IMR-90 (cell line): ENCODE results near the gene WLS. TPM values are rescaled to one million over a fixed set of nuclear protein-coding genes. Genes with fewer than 3 reads are reported as not detected.

Experiments used
- ATAC-seq: fragments of 200-7000 bp; cut with Tn5 transposase; 2 replicates; pipeline ENCODE4 v1.9.1; 2020; ENCODE audit warnings: low read depth, mild to moderate bottlenecking, moderate library complexity
- BruUV-seq: library from RNA; stranded (reverse); fragments of 400-500 nt; replicated peaks from 2 replicates; lab custom pipeline; 2021; lab: Mats Ljungman, UMichigan
- CTCF ChIA-PET: fragments of 300-600 bp; formaldehyde crosslinking; extraction: SDS; loops from one replicate; lab custom pipeline; 2021; ENCODE audit warnings: antibody characterized with exemption; lab: Yijun Ruan, JAX
- POLR2A ChIA-PET: fragments of 300-600 bp; sonication (Branson Sonifier 250); formaldehyde crosslinking; loops from one replicate; lab custom pipeline; 2022; ENCODE audit warnings: antibody characterized with exemption; ENCODE audit not compliant: unreplicated experiment; lab: Charles Lee
- DNase-seq: peaks from one replicate; pipeline ENCODE4 v3.0.0; 2013
- H2AFZ ChIP-seq: replicated peaks from 2 replicates; pipeline ENCODE3; 2013; ENCODE audit warnings: low read length, mild to moderate bottlenecking; ENCODE audit not compliant: poor library complexity
- H2AK5ac ChIP-seq: 2 replicates; pipeline ENCODE4 v1.6.1; 2013; ENCODE audit warnings: low read depth, low read length, inconsistent platforms
- H2AK9ac ChIP-seq: replicated peaks from 2 replicates; pipeline ENCODE3; 2013; ENCODE audit warnings: mild to moderate bottlenecking, low read depth, low read length, moderate library complexity; ENCODE audit not compliant: poor library complexity
- H2BK120ac ChIP-seq: 2 replicates; pipeline ENCODE4 v1.6.1; 2013; ENCODE audit warnings: low read depth, low read length, inconsistent platforms
- H2BK15ac ChIP-seq: 3 replicates; pipeline ENCODE4 v1.6.1; 2013; ENCODE audit warnings: low read depth, low read length, inconsistent platforms
- H2BK20ac ChIP-seq: 2 replicates; pipeline ENCODE4 v1.6.1; 2013; ENCODE audit warnings: low read depth, mild to moderate bottlenecking, inconsistent platforms, low read length, moderate library complexity
- H2BK5ac ChIP-seq: 2 replicates; pipeline ENCODE4 v1.6.1; 2013; ENCODE audit warnings: mild to moderate bottlenecking, low read depth, low read length, inconsistent platforms; ENCODE audit not compliant: poor library complexity, severe bottlenecking
- H3K14ac ChIP-seq: replicated peaks from 2 replicates; pipeline ENCODE4 v1.6.1; 2013; ENCODE audit warnings: low read depth, low read length, inconsistent platforms
- H3K18ac ChIP-seq: 2 replicates; pipeline ENCODE4 v1.6.1; 2013; ENCODE audit warnings: low read depth, low read length, control low read depth
- H3K23ac ChIP-seq: 2 replicates; pipeline ENCODE4 v1.6.1; 2013; ENCODE audit warnings: low read depth, low read length, inconsistent platforms
- H3K27ac ChIP-seq: 2 replicates; pipeline ENCODE4 v1.5.1; 2013; ENCODE audit warnings: mild to moderate bottlenecking, control low read depth, low read length; ENCODE audit not compliant: insufficient read depth
- H3K27me3 ChIP-seq: 2 replicates; pipeline ENCODE4 v1.6.1; 2013; ENCODE audit warnings: low read length; ENCODE audit not compliant: control insufficient read depth, insufficient read depth
- H3K36me3 ChIP-seq: 2 replicates; pipeline ENCODE4 v1.6.1; 2013; ENCODE audit warnings: low read length, mixed read lengths; ENCODE audit not compliant: control insufficient read depth, insufficient read depth
- H3K4ac ChIP-seq: 2 replicates; pipeline ENCODE4 v1.6.1; 2013; ENCODE audit warnings: low read depth, low read length, inconsistent platforms
- H3K4me1 ChIP-seq: 2 replicates; pipeline ENCODE4 v1.6.1; 2013; ENCODE audit warnings: low read length, mixed read lengths; ENCODE audit not compliant: control insufficient read depth, insufficient read depth
- H3K4me2 ChIP-seq: 2 replicates; pipeline ENCODE4 v1.6.1; 2013; ENCODE audit warnings: low read depth, mild to moderate bottlenecking, control low read depth, low read length, moderate library complexity
- H3K4me3 ChIP-seq: 2 replicates; pipeline ENCODE4 v1.5.1; 2013; ENCODE audit warnings: low read depth, mild to moderate bottlenecking, control low read depth, low read length, moderate library complexity; ENCODE audit not compliant: insufficient read depth
- H3K56ac ChIP-seq: 2 replicates; pipeline ENCODE4 v1.6.1; 2013; ENCODE audit warnings: low read length, inconsistent platforms; ENCODE audit not compliant: insufficient read depth; ENCODE audit errors: extremely low read depth
- H3K79me1 ChIP-seq, 2 experiments: 2 replicates each; pipeline ENCODE4 v1.6.1; 2013; ENCODE audit warnings: low read length in 2 of 2, inconsistent platforms in 1 of 2, low read depth in 1 of 2
- H3K9ac ChIP-seq: 2 replicates; pipeline ENCODE4 v1.6.1; 2013; ENCODE audit warnings: low read depth, low read length, control low read depth
- H3K9me1 ChIP-seq: 2 replicates; pipeline ENCODE4 v1.6.1; 2013; ENCODE audit warnings: low read length, inconsistent platforms; ENCODE audit not compliant: insufficient read depth
- H3K9me3 ChIP-seq: 2 replicates; pipeline ENCODE4 v1.6.1; 2013; ENCODE audit warnings: low read length; ENCODE audit not compliant: control insufficient read depth, insufficient read depth
- H4K20me1 ChIP-seq: 2 replicates; pipeline ENCODE4 v1.6.1; 2013; ENCODE audit warnings: low read length, inconsistent platforms; ENCODE audit not compliant: insufficient read depth
- H4K5ac ChIP-seq: 2 replicates; pipeline ENCODE4 v1.6.1; 2013; ENCODE audit warnings: mild to moderate bottlenecking, low read depth, low read length, control low read depth
- H4K8ac ChIP-seq, 2 experiments: 2 replicates each; pipeline ENCODE4 v1.6.1; 2013; ENCODE audit warnings: low read depth in 2 of 2, low read length in 2 of 2, control low read depth in 1 of 2, inconsistent platforms in 1 of 2
- H4K91ac ChIP-seq: 2 replicates; pipeline ENCODE4 v1.6.1; 2013; ENCODE audit warnings: low read depth, low read length, inconsistent platforms; ENCODE audit not compliant: insufficient read depth
- BHLHE40 ChIP-seq: fragments of 150-350 bp; IDR thresholded peaks from 2 replicates; pipeline ENCODE4 v1.6.1; 2016; ENCODE audit warnings: mild to moderate bottlenecking, low read depth, low read length
- CEBPB ChIP-seq: IDR thresholded peaks from 2 replicates; pipeline ENCODE4 v1.6.1; 2012; ENCODE audit warnings: low read depth, low read length, improper control_type of control experiment
- CHD1 ChIP-seq: IDR thresholded peaks from 2 replicates; pipeline ENCODE4 v1.6.1; 2012; ENCODE audit warnings: low read depth, low read length, improper control_type of control experiment
- FOS ChIP-seq: fragments of 150-350 bp; IDR thresholded peaks from 2 replicates; pipeline ENCODE4 v1.6.1; 2016; ENCODE audit warnings: low read depth, low read length
- MAFK ChIP-seq: IDR thresholded peaks from 2 replicates; pipeline ENCODE4 v1.6.1; 2012; ENCODE audit warnings: low read depth, low read length, improper control_type of control experiment
- MAZ ChIP-seq: IDR thresholded peaks from 2 replicates; pipeline ENCODE4 v1.6.1; 2012; ENCODE audit warnings: low read depth, mild to moderate bottlenecking, low read length, improper control_type of control experiment, moderate library complexity, borderline replicate concordance
- MXI1 ChIP-seq: IDR thresholded peaks from 2 replicates; pipeline ENCODE4 v1.6.1; 2012; ENCODE audit warnings: low read depth, mild to moderate bottlenecking, low read length, moderate library complexity, borderline replicate concordance
- NFE2L2 ChIP-seq: fragments of 150-350 bp; IDR thresholded peaks from 2 replicates; pipeline ENCODE4 v1.6.1; 2016; ENCODE audit warnings: low read depth, mild to moderate bottlenecking, low read length
- POLR2A ChIP-seq: IDR thresholded peaks from 2 replicates; pipeline ENCODE4 v1.6.1; 2012; ENCODE audit warnings: mild to moderate bottlenecking, low read depth, low read length
- RAD21 ChIP-seq: IDR thresholded peaks from 2 replicates; pipeline ENCODE4 v1.6.1; 2012; ENCODE audit warnings: low read length, improper control_type of control experiment
- RCOR1 ChIP-seq: IDR thresholded peaks from 2 replicates; pipeline ENCODE4 v1.6.1; 2012; ENCODE audit warnings: mild to moderate bottlenecking, low read length, improper control_type of control experiment; ENCODE audit not compliant: insufficient replicate concordance
- RFX5 ChIP-seq: IDR thresholded peaks from 2 replicates; pipeline ENCODE4 v1.8.0; 2012; ENCODE audit warnings: low read depth, mild to moderate bottlenecking, low read length, moderate library complexity
- SMC3 ChIP-seq: fragments of 150-350 bp; IDR thresholded peaks from 2 replicates; pipeline ENCODE4 v1.6.1; 2016; ENCODE audit warnings: low read depth, mild to moderate bottlenecking, antibody characterized with exemption, low read length, moderate library complexity
- WGBS, 2 experiments: methylation state at CpG; one replicate each; pipeline versions ENCODE4 v1.1.5 to v1.1.7; 2013; ENCODE audit warnings: missing lambda C conversion rate in 2 of 2; ENCODE audit not compliant: insufficient read length in 1 of 2; ENCODE audit errors: extremely low coverage in 2 of 2; 5-methylcytosine and 5-hydroxymethylcytosine counted together
- dilution Hi-C: fragments of 300-500 bp; cut with HindIII; formaldehyde crosslinking; loops from one replicate; pipeline ENCODE4 v1.14.3; 2018; ENCODE audit warnings: low sequenced_read_pairs; ENCODE audit not compliant: unreplicated experiment
- in situ Hi-C: fragments of 300-500 bp; cut with MboI; formaldehyde crosslinking; loops from 3 replicates; pipeline ENCODE4 v1.14.3; 2019; ENCODE audit warnings: low sequenced_read_pairs, inconsistent platforms, mixed read lengths
- intact Hi-C: fragments of 100-400 bp; cut with micrococcal nuclease; formaldehyde crosslinking; loops from 2 replicates; pipeline ENCODE4 v1.10.0; 2022
- polyA plus RNA-seq, 3 experiments: library from polyadenylated mRNA; depleted of rRNA; stranded (reverse); fragments of >200 nt; gene quantifications; 2 replicates each; pipeline ENCODE4 v1.2.3, GENCODE V29; 2012; ENCODE audit warnings: low replicate concordance in 1 of 3
- total RNA-seq: library from RNA; depleted of rRNA; stranded (reverse); fragments of >200 nt; gene quantifications from 2 replicates; pipeline ENCODE4 v1.2.3, GENCODE V29; 2012
- TF ChIP-seq, protein P1 (sequence below): fragments of 150-350 bp; IDR thresholded peaks from 2 replicates; pipeline ENCODE4 v1.6.1; 2016; ENCODE audit warnings: low read depth, mild to moderate bottlenecking, low read length, moderate library complexity, borderline replicate concordance
- TF ChIP-seq, protein P2 (sequence below): conservative IDR thresholded peaks from 2 replicates; pipeline ENCODE4 v1.5.1; 2012; ENCODE audit warnings: mild to moderate bottlenecking, low read depth, low read length, improper control_type of control experiment
- TF ChIP-seq, protein P3 (sequence below): fragments of 150-350 bp; IDR thresholded peaks from 2 replicates; pipeline ENCODE4 v1.6.1; 2017; ENCODE audit warnings: mild to moderate bottlenecking, antibody characterized with exemption, low read length, low read depth

Gene WLS
- total and polyA plus RNA-seq, 2 of the 4 experiments (the other 2 are of a cell fraction): 152 to 157 TPM

DNA sequence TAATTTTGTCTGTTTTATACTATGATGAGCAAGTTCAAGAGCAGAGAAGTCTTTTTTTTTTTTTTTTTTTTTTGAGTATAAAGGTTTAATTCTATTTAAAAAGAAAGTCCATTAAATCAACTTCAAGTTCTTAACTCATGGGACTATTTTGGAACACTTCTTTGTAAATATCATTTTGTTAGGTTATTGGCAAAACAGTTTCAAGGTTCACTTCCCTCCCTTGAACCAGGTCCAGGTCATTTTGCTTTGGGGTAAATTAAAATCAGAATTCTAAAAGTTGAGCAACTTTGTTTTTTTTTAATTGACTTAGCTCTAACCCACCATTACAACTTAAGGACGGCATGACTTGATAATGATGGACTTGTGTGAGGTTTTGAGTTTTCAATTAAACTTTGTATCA is 72.3 kb downstream of the WLS start:
- H4K5ac ChIP-seq: no peak overlapping the region
- H3K18ac ChIP-seq: no peak overlapping the region
- ChIA-PET POLR2A (no interaction called here), CTCF (no interaction called here)
- H3K56ac ChIP-seq: no peak overlapping the region
- intact Hi-C loops (loop anchor here (2.0 kb wide), 1 partner anchor 13 kb away; no protein-coding TSS in a partner anchor), dilution Hi-C loops (no loop called here), in situ Hi-C loops (no loop called here)
- H4K91ac ChIP-seq: no peak overlapping the region
- no peaks in the 10 kb centered on the region for H3K9me3 ChIP-seq
- H3K4ac ChIP-seq: no peak overlapping the region
- H3K9me1 ChIP-seq: peaks cover 12% of the 10 kb centered on the region
- H2AK9ac ChIP-seq: no peak overlapping the region
- H3K4me1 ChIP-seq: no peaks in the 10 kb centered on the region
- no peak overlapping the region for H2AK5ac ChIP-seq
- no peak overlapping the region for H3K4me3 ChIP-seq
- no peak overlapping the region for H2BK15ac ChIP-seq
- no peak overlapping the region for H3K27ac ChIP-seq
- DNase-seq: no peak
- H2BK120ac ChIP-seq: no peak overlapping the region
- no peaks in the 10 kb centered on the region for H3K27me3 ChIP-seq
- no peak overlapping the region for H3K4me2 ChIP-seq
- no peak for ATAC-seq
- H3K9ac ChIP-seq: no peak overlapping the region
- H2BK5ac ChIP-seq: no peak overlapping the region
- no peak overlapping the region for H3K14ac ChIP-seq
- no peaks in the 10 kb centered on the region for H4K20me1 ChIP-seq
- TF ChIP-seq RFX5: no peak
- no peak for TF ChIP-seq CEBPB
- TF ChIP-seq SMC3: no peak
- TF ChIP-seq MXI1: no peak
- no peak for TF ChIP-seq MAZ
- TF ChIP-seq BHLHE40: no peak
- no peak for TF ChIP-seq NFE2L2
- no peak for TF ChIP-seq POLR2A
- TF ChIP-seq, protein P1, sequence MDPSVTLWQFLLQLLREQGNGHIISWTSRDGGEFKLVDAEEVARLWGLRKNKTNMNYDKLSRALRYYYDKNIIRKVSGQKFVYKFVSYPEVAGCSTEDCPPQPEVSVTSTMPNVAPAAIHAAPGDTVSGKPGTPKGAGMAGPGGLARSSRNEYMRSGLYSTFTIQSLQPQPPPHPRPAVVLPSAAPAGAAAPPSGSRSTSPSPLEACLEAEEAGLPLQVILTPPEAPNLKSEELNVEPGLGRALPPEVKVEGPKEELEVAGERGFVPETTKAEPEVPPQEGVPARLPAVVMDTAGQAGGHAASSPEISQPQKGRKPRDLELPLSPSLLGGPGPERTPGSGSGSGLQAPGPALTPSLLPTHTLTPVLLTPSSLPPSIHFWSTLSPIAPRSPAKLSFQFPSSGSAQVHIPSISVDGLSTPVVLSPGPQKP: no peak
- TF ChIP-seq FOS: no peak
- TF ChIP-seq CHD1: no peak
- TF ChIP-seq, protein P2, sequence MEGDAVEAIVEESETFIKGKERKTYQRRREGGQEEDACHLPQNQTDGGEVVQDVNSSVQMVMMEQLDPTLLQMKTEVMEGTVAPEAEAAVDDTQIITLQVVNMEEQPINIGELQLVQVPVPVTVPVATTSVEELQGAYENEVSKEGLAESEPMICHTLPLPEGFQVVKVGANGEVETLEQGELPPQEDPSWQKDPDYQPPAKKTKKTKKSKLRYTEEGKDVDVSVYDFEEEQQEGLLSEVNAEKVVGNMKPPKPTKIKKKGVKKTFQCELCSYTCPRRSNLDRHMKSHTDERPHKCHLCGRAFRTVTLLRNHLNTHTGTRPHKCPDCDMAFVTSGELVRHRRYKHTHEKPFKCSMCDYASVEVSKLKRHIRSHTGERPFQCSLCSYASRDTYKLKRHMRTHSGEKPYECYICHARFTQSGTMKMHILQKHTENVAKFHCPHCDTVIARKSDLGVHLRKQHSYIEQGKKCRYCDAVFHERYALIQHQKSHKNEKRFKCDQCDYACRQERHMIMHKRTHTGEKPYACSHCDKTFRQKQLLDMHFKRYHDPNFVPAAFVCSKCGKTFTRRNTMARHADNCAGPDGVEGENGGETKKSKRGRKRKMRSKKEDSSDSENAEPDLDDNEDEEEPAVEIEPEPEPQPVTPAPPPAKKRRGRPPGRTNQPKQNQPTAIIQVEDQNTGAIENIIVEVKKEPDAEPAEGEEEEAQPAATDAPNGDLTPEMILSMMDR: no peak
- TF ChIP-seq, protein P3, sequence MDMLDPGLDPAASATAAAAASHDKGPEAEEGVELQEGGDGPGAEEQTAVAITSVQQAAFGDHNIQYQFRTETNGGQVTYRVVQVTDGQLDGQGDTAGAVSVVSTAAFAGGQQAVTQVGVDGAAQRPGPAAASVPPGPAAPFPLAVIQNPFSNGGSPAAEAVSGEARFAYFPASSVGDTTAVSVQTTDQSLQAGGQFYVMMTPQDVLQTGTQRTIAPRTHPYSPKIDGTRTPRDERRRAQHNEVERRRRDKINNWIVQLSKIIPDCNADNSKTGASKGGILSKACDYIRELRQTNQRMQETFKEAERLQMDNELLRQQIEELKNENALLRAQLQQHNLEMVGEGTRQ: no peak
- no peak for TF ChIP-seq RCOR1
- no peak for TF ChIP-seq RAD21
- TF ChIP-seq MAFK: no peak
- H2AFZ ChIP-seq: no peak overlapping the region
- peaks cover 35% of the 10 kb centered on the region for H3K36me3 ChIP-seq
- no CpG with 5 or more reads among the region's 1 CpG for WGBS, 2 experiments
- no peak overlapping the region for H4K8ac ChIP-seq
- H2BK20ac ChIP-seq: no peak overlapping the region
- peaks cover 30 to 35% of the 10 kb centered on the region in 2 experiments for H3K79me1 ChIP-seq
- H3K23ac ChIP-seq: no peak overlapping the region
- BruUV-seq: no TSS peak
